ENCODE results near the gene SLC25A25.
"Not testable (repeated sequence)": the region's sequence is repeated elsewhere in the genome, so short reads cannot be mapped to it uniquely, and the experiment has no call there.

Gene SLC25A25

DNA sequence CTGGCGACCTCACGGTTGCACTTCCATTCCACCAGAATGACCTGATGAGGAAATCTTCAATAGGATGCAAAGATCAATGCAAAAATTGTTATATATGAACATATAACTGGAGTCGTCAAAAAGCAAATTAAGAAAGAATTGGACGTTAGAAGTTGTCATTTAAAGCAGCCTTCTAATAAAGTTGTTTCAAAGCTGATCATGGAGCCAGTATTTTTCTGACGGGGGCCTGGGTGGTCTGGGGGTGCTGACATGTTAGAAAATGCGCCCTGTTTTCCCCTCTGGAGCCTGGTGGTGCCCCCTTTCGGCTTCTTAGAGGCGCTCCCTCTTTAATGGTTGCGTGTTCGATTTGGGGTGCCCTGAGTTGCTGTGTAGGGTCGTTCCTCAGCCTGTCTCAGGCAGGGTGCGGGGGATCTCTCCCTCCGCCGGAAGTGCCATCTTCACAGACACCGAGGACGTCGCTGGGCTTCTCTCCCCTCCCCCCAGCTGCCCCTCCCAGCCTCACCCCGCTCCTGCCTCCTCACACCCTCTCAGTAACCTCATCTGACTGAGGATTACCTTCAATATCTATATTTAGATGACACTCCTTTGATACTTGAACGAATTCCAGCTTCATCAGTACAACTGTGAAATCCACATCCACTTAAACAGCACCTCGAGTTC, 41.1 kb downstream of the SLC25A25 start:
- Histone ChIP-seq H3K4me1 (ENCODE audit: control insufficient read depth, low read depth, low read length) (no peaks in the 10 kb centered on the region), H3K4me3 (ENCODE audit: low read length) (no peak overlapping the region), H3K36me3 (ENCODE audit: control insufficient read depth, low read depth, low read length) (peaks cover 36% of the 10 kb centered on the region), H3K9me3 (ENCODE audit: control insufficient read depth, low read depth, low read length) (no peaks in the 10 kb centered on the region), H3K27me3 (ENCODE audit: control insufficient read depth, insufficient read depth, low read length) (no peaks in the 10 kb centered on the region), H3K9ac (ENCODE audit: low read length) (no peak overlapping the region), H3K27ac (ENCODE audit: low read length) (no peak overlapping the region)

DNA sequence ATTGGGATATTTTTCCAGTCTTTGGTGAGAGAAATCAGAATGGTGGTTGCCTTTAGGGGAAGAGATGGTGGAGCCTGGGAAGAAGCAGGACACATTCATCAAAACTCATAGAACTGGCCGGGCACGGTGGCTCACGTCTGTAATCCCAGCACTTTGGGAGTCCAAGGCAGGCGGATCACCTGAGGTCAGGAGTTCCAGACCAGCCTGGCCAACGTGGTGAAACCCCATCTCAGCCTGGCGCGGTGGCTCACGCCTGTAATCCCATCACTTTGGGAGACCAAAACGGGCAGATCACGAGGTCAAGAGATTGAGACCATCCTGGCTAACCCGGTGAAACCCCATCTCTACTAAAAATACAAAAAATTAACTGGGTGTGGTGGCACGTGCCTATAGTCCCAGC, 43.7 kb downstream of the SLC25A25 start:
- H3K9me3 ChIP-seq (ENCODE audit: control insufficient read depth, low read depth, low read length); H3K27ac ChIP-seq (ENCODE audit: low read length); H3K4me3 ChIP-seq (ENCODE audit: low read length); H3K27me3 ChIP-seq (ENCODE audit: control insufficient read depth, insufficient read depth, low read length); H3K4me1 ChIP-seq (ENCODE audit: control insufficient read depth, low read depth, low read length); H3K9ac ChIP-seq (ENCODE audit: low read length): not testable (repeated sequence)
- H3K36me3 ChIP-seq (ENCODE audit: control insufficient read depth, low read depth, low read length): peaks cover 20% of the 10 kb centered on the region

DNA sequence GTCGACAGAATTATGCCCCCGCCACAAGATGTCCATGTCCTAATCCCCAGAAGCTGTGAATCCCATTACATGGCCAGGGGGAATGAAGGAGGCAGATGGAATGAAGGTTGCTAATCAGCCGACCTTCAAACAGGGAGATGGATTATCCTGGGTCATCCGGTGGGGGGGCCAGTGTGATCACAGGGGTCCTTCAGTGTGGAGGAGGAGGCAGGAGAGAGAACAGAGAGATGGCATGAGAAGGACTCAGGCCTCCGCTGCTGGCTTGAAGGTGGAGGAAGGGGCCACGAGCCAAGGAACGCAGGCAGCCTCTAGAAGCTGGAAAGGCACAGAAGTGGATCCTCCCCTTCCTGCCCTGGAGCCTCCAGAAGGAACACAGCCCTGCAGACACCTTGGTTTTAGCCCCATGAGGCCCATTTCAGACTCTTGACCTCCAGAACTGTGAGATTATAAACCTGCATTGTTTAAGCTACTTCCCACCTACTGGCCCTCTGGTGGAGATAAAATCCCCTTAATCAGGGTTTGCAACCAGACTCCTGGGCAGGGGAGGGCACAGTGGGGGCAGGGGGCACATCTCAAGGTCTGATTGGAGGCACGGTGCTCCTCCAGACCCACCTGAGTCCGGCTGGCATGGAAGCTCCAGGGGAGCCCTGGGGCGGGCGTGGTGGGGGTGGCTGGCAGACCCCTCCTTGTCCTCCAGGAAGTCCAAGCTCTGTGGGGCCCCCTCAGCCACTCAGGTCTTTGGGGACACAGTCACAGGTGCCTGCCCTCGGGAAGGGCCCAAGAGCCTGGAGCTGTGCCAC, 45.7 kb downstream of the SLC25A25 start:
- peaks cover 4% of the 10 kb centered on the region for H3K36me3 ChIP-seq (ENCODE audit: control insufficient read depth, low read depth, low read length)
- no peaks in the 10 kb centered on the region for H3K9me3 ChIP-seq (ENCODE audit: control insufficient read depth, low read depth, low read length)
- H3K4me3 ChIP-seq (ENCODE audit: low read length): no peak overlapping the region
- no peak overlapping the region for H3K9ac ChIP-seq (ENCODE audit: low read length)
- no peak overlapping the region for H3K27ac ChIP-seq (ENCODE audit: low read length)
- peaks cover 9% of the 10 kb centered on the region for H3K4me1 ChIP-seq (ENCODE audit: control insufficient read depth, low read depth, low read length)
- H3K27me3 ChIP-seq (ENCODE audit: control insufficient read depth, insufficient read depth, low read length): no peaks in the 10 kb centered on the region

DNA sequence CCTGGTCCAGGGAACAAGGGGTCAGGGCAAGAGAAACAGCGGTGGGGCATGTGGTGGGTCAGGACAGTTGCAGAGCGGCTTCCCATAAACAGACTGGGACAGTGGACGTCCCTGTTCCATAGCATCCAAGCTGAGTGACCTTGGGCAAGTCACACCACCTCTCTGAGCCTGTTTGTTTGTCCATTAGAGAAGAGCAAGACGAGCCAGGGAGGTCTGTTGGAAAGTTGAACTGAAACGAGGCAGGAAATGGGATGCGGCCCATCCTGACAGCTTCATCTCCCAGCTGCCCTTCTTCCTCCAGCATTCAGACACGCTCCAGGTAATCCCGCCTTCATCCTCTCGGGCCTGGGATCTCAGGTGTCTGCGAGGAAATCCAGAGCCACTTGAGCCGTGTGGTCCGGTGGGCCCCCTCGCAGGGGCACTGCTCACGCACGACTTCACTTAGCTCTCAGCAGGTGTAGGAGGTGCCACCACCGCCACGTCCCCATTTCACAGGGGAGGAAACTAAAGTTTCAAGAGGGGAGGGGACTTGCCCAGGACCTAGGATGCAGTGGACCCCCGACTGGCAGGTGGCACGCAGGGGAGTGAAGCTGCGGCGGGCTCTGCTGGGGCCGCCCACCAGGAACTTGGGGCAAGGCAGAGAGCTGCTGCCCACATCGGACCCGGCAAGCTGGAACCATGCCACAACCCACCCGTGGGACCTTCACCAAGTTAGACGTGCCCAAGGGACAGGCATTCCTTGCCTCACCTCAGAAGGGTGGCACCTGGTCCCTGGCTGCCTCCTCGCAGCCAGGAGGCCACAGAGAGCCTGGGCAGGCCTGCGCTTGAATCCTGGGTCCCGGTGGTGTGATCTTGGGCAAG, 46.5 kb downstream of the SLC25A25 start:
- peaks cover 3% of the 10 kb centered on the region for H3K36me3 ChIP-seq (ENCODE audit: control insufficient read depth, low read depth, low read length)

DNA sequence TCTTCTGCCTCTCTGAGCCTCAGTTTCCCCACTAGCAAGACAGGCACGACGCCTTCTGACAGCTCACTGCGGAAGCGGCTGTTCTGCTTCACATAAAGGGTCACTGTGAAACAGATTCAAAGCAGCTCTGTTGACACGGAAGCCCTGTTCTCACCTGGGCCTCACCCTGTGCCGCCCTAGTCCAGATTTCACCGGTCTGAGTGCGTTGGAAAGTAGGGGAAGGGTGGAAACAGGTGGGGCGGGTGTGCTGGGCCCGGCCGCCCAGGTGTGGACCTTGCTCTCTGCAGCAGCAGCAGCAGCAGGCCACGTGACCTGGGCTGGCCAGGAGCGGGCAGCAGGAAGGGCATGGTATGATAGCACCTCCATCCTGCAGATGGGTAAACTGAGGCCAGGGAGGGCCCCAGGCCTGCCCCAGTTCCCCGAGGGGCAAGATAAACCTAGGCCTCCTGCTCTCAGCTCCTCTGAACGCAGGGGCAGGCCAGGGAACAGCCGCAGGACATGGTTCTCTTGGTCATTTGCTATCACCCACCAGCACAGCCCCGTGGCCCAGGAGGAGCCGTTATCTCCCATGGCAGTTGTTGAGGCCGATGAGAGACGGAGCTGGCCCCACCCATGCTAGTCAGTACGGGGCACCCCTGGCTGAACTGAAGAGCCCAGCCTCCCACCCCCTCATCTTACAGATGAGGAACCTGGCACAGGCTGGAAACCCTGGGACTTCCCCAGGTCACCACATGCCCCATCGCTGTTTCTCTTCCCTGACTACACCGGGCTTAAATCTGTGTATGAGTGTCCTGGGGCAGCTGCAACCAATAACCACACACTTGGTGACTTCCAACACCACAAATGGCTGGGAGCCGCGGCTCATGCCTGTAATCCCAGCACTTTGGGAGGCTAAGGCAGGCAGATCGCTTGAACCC, 47.4 kb downstream of the SLC25A25 start:
- Histone ChIP-seq H3K9ac (ENCODE audit: low read length) (no peak overlapping the region), H3K9me3 (ENCODE audit: control insufficient read depth, low read depth, low read length) (no peaks in the 10 kb centered on the region), H3K4me1 (ENCODE audit: control insufficient read depth, low read depth, low read length) (peaks cover 9% of the 10 kb centered on the region), H3K36me3 (ENCODE audit: control insufficient read depth, low read depth, low read length) (no peaks in the 10 kb centered on the region), H3K27me3 (ENCODE audit: control insufficient read depth, insufficient read depth, low read length) (no peaks in the 10 kb centered on the region), H3K27ac (ENCODE audit: low read length) (no peak overlapping the region), H3K4me3 (ENCODE audit: low read length) (no peak overlapping the region)

More for the DNA sequence above, 46.5 kb downstream of the SLC25A25 start:
- no peak overlapping the region for H3K27ac ChIP-seq (ENCODE audit: low read length)
- no peaks in the 10 kb centered on the region for H3K27me3 ChIP-seq (ENCODE audit: control insufficient read depth, insufficient read depth, low read length)
- H3K9ac ChIP-seq (ENCODE audit: low read length): no peak overlapping the region
- H3K4me3 ChIP-seq (ENCODE audit: low read length): no peak overlapping the region
- peaks cover 9% of the 10 kb centered on the region for H3K4me1 ChIP-seq (ENCODE audit: control insufficient read depth, low read depth, low read length)
- H3K9me3 ChIP-seq (ENCODE audit: control insufficient read depth, low read depth, low read length): no peaks in the 10 kb centered on the region

DNA sequence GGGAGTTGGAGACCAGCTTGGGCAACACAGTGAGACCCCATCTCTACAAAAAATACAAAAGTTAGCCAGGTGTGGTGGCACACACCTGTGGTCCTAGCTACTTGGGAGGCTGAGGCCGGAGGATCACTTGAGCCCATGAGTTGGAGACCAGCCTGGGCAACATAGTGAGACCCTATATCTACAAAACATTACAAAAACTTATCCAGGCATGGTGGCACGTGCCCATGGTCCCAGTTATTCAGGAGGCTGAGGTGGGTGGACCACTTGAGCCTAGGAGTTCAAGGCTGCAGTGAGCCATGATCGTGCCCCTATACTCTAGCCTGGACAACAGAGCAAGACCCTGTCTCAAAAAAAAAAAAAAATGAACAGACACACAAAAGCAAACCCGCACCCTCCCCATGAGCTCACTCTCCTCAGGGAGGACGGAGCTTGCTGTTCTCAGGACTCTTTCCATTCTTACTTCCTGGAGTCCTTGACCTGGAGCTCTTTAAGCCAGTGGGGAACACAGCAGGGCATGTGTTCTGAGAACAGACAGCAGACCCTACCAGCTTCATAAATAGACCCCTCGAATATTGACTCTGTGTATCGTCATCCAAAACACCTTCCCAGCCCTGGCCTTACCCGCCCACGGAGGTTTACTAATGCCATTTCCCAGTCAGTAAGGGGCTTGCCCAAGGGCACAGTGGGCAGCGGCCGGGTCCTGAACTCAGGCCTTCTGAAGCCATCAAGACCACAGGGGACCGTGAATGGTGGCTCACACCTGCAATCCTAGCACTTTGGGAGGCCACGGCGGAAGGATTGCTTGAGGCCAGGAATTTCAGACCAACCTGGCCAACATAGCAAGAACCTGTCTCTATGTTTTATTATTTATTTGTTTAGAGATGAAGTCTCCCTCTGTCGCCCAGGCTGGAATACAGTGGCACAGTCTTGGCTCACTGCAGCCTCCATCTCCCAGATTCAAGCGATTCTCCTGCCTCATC, 48.4 kb downstream of the SLC25A25 start:
- H3K4me3 ChIP-seq (ENCODE audit: low read length): no peak overlapping the region
- H3K27me3 ChIP-seq (ENCODE audit: control insufficient read depth, insufficient read depth, low read length): no peaks in the 10 kb centered on the region
- peaks cover 9% of the 10 kb centered on the region for H3K4me1 ChIP-seq (ENCODE audit: control insufficient read depth, low read depth, low read length)
- H3K9ac ChIP-seq (ENCODE audit: low read length): no peak overlapping the region
- H3K9me3 ChIP-seq (ENCODE audit: control insufficient read depth, low read depth, low read length): no peaks in the 10 kb centered on the region
- peaks cover under 1% of the 10 kb centered on the region for H3K36me3 ChIP-seq (ENCODE audit: control insufficient read depth, low read depth, low read length)
- no peak overlapping the region for H3K27ac ChIP-seq (ENCODE audit: low read length)

DNA sequence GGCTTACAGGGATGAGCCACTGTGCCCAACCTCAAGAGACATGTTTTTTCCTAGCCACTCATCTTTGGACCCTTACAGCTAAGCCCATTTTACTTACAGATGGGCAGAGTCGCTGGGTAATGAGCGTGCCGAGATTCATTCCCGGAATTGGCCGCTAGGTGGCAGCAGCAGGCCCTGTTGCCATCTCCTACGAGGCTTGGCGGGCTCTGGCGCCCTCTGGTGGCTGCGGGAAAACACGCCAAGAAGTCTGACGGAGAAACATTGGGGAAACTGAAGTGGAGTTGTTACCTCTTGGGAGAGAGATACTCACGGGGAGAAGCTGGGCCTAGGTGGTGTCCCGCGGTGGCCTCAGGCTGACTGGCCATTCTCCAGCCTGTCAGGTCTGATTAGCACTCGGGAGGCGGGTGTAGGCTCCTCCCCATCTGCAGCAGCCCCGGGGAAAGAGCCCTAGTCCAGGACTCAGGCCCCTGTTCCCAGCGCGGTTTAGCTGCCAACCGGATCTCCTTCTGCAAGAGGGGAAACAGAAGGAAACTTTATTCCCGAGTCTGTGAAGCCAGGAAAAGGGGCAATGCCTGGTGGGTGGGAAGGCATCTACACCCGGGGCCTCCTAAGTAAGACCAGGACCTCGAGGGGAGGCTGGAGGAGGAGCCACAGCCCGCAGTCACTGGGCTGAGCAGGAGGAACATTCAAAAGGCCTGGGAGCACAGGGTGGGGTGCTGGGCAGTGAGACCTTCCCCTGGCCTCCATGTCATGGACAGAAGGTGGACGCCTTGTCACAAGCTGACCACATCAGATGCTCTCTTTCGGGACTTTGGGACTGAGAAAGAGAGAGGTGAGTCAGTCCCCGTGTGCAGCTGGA, 49.8 kb downstream of the SLC25A25 start:
- no peaks in the 10 kb centered on the region for H3K27me3 ChIP-seq (ENCODE audit: control insufficient read depth, insufficient read depth, low read length)

DNA sequence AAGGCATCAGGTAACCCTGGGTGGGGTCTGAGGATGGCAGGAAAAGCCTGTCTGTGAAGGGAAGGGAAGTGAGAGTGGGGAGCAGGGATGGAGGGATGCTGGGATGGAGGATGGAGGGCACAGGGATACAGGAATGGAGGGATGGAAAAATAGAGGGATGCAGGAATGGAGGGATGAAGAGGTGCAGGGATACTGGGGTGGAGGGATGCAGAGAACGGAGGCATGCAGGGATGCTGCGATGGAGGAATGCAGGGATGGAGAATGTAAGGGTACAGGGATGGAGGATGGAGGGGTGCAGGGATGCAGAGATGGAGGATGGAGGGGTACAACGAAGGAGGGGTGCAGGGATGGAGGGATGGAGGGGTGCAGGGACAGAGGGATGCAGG, 50.4 kb downstream of the SLC25A25 start:
- no peaks in the 10 kb centered on the region for H3K27me3 ChIP-seq (ENCODE audit: control insufficient read depth, insufficient read depth, low read length)
- no peaks in the 10 kb centered on the region for H3K9me3 ChIP-seq (ENCODE audit: control insufficient read depth, low read depth, low read length)
- H3K4me1 ChIP-seq (ENCODE audit: control insufficient read depth, low read depth, low read length): peaks cover 9% of the 10 kb centered on the region
- H3K4me3 ChIP-seq (ENCODE audit: low read length): peak overlapping the region; percentile 35
- H3K27ac ChIP-seq (ENCODE audit: low read length): no peak overlapping the region
- H3K36me3 ChIP-seq (ENCODE audit: control insufficient read depth, low read depth, low read length): peaks cover 19% of the 10 kb centered on the region
- no peak overlapping the region for H3K9ac ChIP-seq (ENCODE audit: low read length)

More for the DNA sequence above, 49.8 kb downstream of the SLC25A25 start:
- Histone ChIP-seq H3K4me1 (ENCODE audit: control insufficient read depth, low read depth, low read length) (peaks cover 9% of the 10 kb centered on the region), H3K36me3 (ENCODE audit: control insufficient read depth, low read depth, low read length) (peaks cover 13% of the 10 kb centered on the region), H3K9me3 (ENCODE audit: control insufficient read depth, low read depth, low read length) (no peaks in the 10 kb centered on the region), H3K4me3 (ENCODE audit: low read length) (peak overlapping the region; percentile 35), H3K27ac (ENCODE audit: low read length) (no peak overlapping the region), H3K9ac (ENCODE audit: low read length) (no peak overlapping the region)

DNA sequence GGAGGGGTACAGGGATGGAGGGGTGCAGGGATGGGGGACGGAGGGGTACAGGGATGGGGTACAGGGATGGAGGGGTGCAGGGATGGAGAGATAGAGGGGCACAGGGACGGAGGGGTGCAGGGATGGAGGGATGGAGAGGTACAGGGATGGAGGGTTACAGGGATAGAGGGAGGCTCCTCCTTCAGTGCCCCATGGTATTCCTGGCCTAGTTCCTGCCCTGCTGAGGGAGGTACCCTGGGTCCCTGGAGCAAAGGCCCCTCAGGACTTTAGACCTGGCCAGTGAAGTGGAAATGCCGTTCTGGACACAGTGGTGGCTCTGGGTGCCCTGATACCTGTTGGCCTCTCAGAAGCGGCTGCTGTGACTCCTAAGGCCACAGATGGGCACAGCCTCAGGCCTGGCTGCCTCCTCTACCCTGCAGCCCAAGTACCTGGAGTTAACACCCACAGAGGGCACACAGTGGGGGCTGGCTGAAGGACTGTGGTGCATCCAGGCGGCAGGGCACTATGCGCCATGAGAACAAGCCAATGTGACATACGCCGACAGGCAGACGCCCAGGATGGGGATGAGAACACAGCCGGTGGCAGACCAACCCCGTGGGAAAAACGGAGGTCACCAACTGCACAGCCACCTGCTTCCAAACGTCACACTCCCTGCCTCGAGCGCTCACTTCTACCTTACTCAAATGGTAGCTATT, 51.1 kb downstream of the SLC25A25 start:
- Histone ChIP-seq H3K4me1 (ENCODE audit: control insufficient read depth, low read depth, low read length) (peaks cover 9% of the 10 kb centered on the region), H3K27me3 (ENCODE audit: control insufficient read depth, insufficient read depth, low read length) (no peaks in the 10 kb centered on the region), H3K9ac (ENCODE audit: low read length) (no peak overlapping the region), H3K9me3 (ENCODE audit: control insufficient read depth, low read depth, low read length) (no peaks in the 10 kb centered on the region), H3K27ac (ENCODE audit: low read length) (no peak overlapping the region), H3K4me3 (ENCODE audit: low read length) (no peak overlapping the region), H3K36me3 (ENCODE audit: control insufficient read depth, low read depth, low read length) (peaks cover 23% of the 10 kb centered on the region)
